GM12878 (cell line): ENCODE results near the gene SLC23A1. TPM values are rescaled to one million over a fixed set of nuclear protein-coding genes. Genes with fewer than 3 reads are reported as not detected.

ENCODE experiments used
- ATAC-seq: fragments of 200-7000 bp; cut with Tn5 transposase; 3 replicates; pipeline ENCODE4 v1.9.1; 2020; ENCODE audit warnings: mild to moderate bottlenecking, moderate library complexity
- BruUV-seq: library from RNA; stranded (reverse); fragments of 400-500 nt; replicated peaks from 2 replicates; lab custom pipeline; 2021; lab: Mats Ljungman, UMichigan
- CTCF ChIA-PET: fragments of 300-600 bp; sonication (Branson Sonifier 250); formaldehyde crosslinking; extraction: SDS; loops from one replicate; lab custom pipeline; 2021; ENCODE audit warnings: inconsistent platforms; lab: Yijun Ruan, JAX
- POLR2A ChIA-PET: fragments of 350-600 bp; formaldehyde crosslinking; extraction: SDS; loops from one replicate; lab custom pipeline; 2021; ENCODE audit warnings: inconsistent platforms; lab: Charles Lee
- RAD21 ChIA-PET: fragments of 300-600 bp; sonication (Branson Sonifier 250); formaldehyde crosslinking; loops from one replicate; lab custom pipeline; 2023; ENCODE audit warnings: antibody characterized with exemption; ENCODE audit not compliant: unreplicated experiment; lab: Charles Lee
- SMC1A ChIA-PET: fragments of 300-600 bp; sonication (Branson Sonifier 250); formaldehyde crosslinking; loops from one replicate; lab custom pipeline; 2023; ENCODE audit not compliant: unreplicated experiment, uncharacterized antibody; lab: Charles Lee
- DNase-seq: peaks from one replicate; pipeline ENCODE4 v3.0.0-alpha.2; 2011; ENCODE audit warnings: low read depth, low spot score
- FAIRE-seq: peaks from 3 replicates; lab custom pipeline; 2011; peaks lifted over from hg19 to GRCh38; lab: Jason Lieb, UNC
- H2AFZ ChIP-seq: 2 replicates; pipeline ENCODE4 v1.6.0; 2011; ENCODE audit warnings: low read depth, low read length, control low read depth; ENCODE audit not compliant: control insufficient read depth
- H3K27ac ChIP-seq: 2 replicates; pipeline ENCODE4 v1.5.1; 2011; ENCODE audit warnings: control low read depth; ENCODE audit not compliant: control insufficient read depth, insufficient read depth
- H3K27me3 ChIP-seq, 2 experiments: replicated peaks in 1 of 2; 2 replicates each; pipeline versions ENCODE4 v1.6.0 to v1.6.1; 2011; ENCODE audit warnings: low read length in 1 of 2; ENCODE audit not compliant: control insufficient read depth in 2 of 2, insufficient read depth in 2 of 2
- H3K36me3 ChIP-seq, 2 experiments: 2 replicates each; pipeline ENCODE4 v1.5.1; 2011; ENCODE audit warnings: low read length in 1 of 2; ENCODE audit not compliant: control insufficient read depth in 2 of 2, insufficient read depth in 2 of 2
- H3K4me1 ChIP-seq: 2 replicates; pipeline ENCODE4 v1.6.1; 2011; ENCODE audit warnings: mild to moderate bottlenecking, low read length, moderate library complexity, mixed read lengths; ENCODE audit not compliant: control insufficient read depth, insufficient read depth
- H3K4me2 ChIP-seq: 2 replicates; pipeline ENCODE4 v1.6.0; 2011; ENCODE audit warnings: control low read depth; ENCODE audit not compliant: control insufficient read depth, insufficient read depth
- H3K4me3 ChIP-seq: fragments of 200-600 bp; sonication (generic); 2 replicates; pipeline ENCODE4 v1.5.1; 2016
- H3K79me2 ChIP-seq: 2 replicates; pipeline ENCODE4 v1.6.0; 2011; ENCODE audit warnings: low read length; ENCODE audit not compliant: control insufficient read depth, insufficient read depth
- H3K9ac ChIP-seq: 2 replicates; pipeline ENCODE4 v1.8.0; 2011; ENCODE audit warnings: low read length, control low read depth, mixed read lengths; ENCODE audit not compliant: control insufficient read depth, insufficient read depth
- H3K9me3 ChIP-seq: replicated peaks from 3 replicates; pipeline ENCODE4 v1.5.1; 2011; ENCODE audit warnings: mild to moderate bottlenecking, low read length; ENCODE audit not compliant: control insufficient read depth, insufficient read depth
- H4K20me1 ChIP-seq: 2 replicates; pipeline ENCODE4 v1.6.0; 2011; ENCODE audit not compliant: control insufficient read depth, insufficient read depth
- HDGF ChIP-seq: fragments of 450-650 bp; IDR thresholded peaks from 2 replicates; pipeline ENCODE4 v1.6.1; 2016; ENCODE audit warnings: antibody characterized with exemption
- HSF1 ChIP-seq: fragments of 150-350 bp; IDR thresholded peaks from 2 replicates; pipeline ENCODE4 v1.6.1; 2014; ENCODE audit warnings: mild to moderate bottlenecking, low read depth, low read length
- KAT2A ChIP-seq: conservative IDR thresholded peaks from 2 replicates; pipeline ENCODE4 v1.6.1; 2011; ENCODE audit warnings: low read depth, low read length; ENCODE audit not compliant: control insufficient read depth
- MTA2 ChIP-seq: fragments of 450-650 bp; IDR thresholded peaks from 2 replicates; pipeline ENCODE4 v1.6.1; 2016; ENCODE audit warnings: low read depth, mild to moderate bottlenecking, moderate library complexity
- MYB ChIP-seq: fragments of 150-350 bp; IDR thresholded peaks from 2 replicates; pipeline ENCODE4 v1.6.1; 2014; ENCODE audit warnings: mild to moderate bottlenecking, low read depth, low read length, borderline replicate concordance
- NKRF ChIP-seq: fragments of 450-650 bp; conservative IDR thresholded peaks from 2 replicates; pipeline ENCODE4 v1.6.1; 2017; ENCODE audit warnings: mild to moderate bottlenecking, moderate library complexity
- PAX5 ChIP-seq: IDR thresholded peaks from 2 replicates; pipeline ENCODE4 v1.6.1; 2011; ENCODE audit warnings: low read depth, low read length, borderline replicate concordance
- RBBP5 ChIP-seq: fragments of 200-600 bp; sonication (generic); conservative IDR thresholded peaks from 2 replicates; pipeline ENCODE4 v1.6.1; 2016
- SREBF1 ChIP-seq: IDR thresholded peaks from 2 replicates; pipeline ENCODE4 v1.6.1; 2012; ENCODE audit warnings: mild to moderate bottlenecking, low read length
- ZBTB33 ChIP-seq: fragments of 450-650 bp; IDR thresholded peaks from 2 replicates; pipeline ENCODE4 v1.6.1; 2017; ENCODE audit warnings: mild to moderate bottlenecking
- ZNF217 ChIP-seq: fragments of 450-650 bp; IDR thresholded peaks from 2 replicates; pipeline ENCODE4 v1.6.1; 2017; ENCODE audit warnings: antibody characterized with exemption, mild to moderate bottlenecking
- WGBS: methylation state at CpG from one replicate; pipeline ENCODE4 v1.1.6; 2016; ENCODE audit warnings: low lambda C conversion rate; ENCODE audit not compliant: insufficient replicate concordance, insufficient coverage; ENCODE audit errors: missing lambda C conversion rate; 5-methylcytosine and 5-hydroxymethylcytosine counted together
- in situ Hi-C: fragments of 300-500 bp; cut with MboI; formaldehyde crosslinking; loops from 9 replicates; pipeline ENCODE4 v1.14.3; 2018; ENCODE audit warnings: mixed read lengths
- intact Hi-C: fragments of 100-400 bp; cut with micrococcal nuclease; formaldehyde crosslinking; loops from one replicate; pipeline ENCODE4 v1.14.2; 2022; ENCODE audit not compliant: unreplicated experiment
- polyA plus RNA-seq, 11 experiments: library from polyadenylated mRNA; depleted of rRNA in 4 of 11; unstranded in 6 of 11; stranded (reverse) in 5 of 11; fragments of >200 nt; fragmentation: Nextera tagmentation in 4 of 11; fragmentation: Illumina TruSeq in 1 of 11; extraction: Ambion mirVana in 4 of 11; extraction: Trizol in 1 of 11; gene quantifications; 1 replicate in 1 of 11; 2 replicates in 10 of 11; pipeline versions ENCODE4 v1.2.1 to v1.2.3, GENCODE V29; 2011 to 2016; ENCODE audit warnings: inconsistent platforms in 2 of 11, missing spikeins in 2 of 11, low read depth in 1 of 11
- total RNA-seq, 4 experiments: library from RNA; depleted of rRNA in 3 of 4; stranded (reverse); fragments of >200 nt in 3 of 4; fragmentation: Illumina TruSeq in 1 of 4; extraction: Trizol in 1 of 4; gene quantifications; 2 replicates each; pipeline versions ENCODE4 v1.2.1 to v1.2.3, GENCODE V29; 2013 to 2021

SLC23A1 gene
- total and polyA plus RNA-seq, 10 of the 15 experiments (the other 5 are each of a cell fraction or from before 2014, with no cell fraction given) = 0.35 to 4.7 (median 1.6) TPM

GRCh38 chr5:139417214-139417613, 34.1 kb upstream of the SLC23A1 start:
- H3K9ac ChIP-seq = no peak overlapping the region
- H3K9me3 ChIP-seq = no peaks in the 10 kb centered on the region
- H4K20me1 ChIP-seq = no peaks in the 10 kb centered on the region
- RAD21 ChIA-PET = interaction anchor here (1.4 to 9.2 kb wide), 3 partner anchors 96 to 166 kb away, joined by 4 to 241 read pairs (median 19); no protein-coding TSS in a partner anchor
- H3K36me3 ChIP-seq = peaks cover 0 to 3% of the 10 kb centered on the region in 2 experiments; a peak in 1 of 4 replicates
- H3K4me1 ChIP-seq = peaks cover 21% of the 10 kb centered on the region
- BruUV-seq = no TSS peak
- CTCF ChIA-PET = interaction anchor here (1.0 to 9.5 kb wide), 2 partner anchors 98 to 346 kb away, joined by 3 to 491 read pairs; no protein-coding TSS in a partner anchor
- H3K4me2 ChIP-seq = no peak overlapping the region
- H2AFZ ChIP-seq = no peak overlapping the region
- intact Hi-C loops (no loop called here), in situ Hi-C loops (no loop called here)
- no peak for FAIRE-seq
- no peak for ATAC-seq
- DNase-seq = no peak
- WGBS = 96% methylated on average over 4 of the region's 4 CpGs
- no peak overlapping the region for H3K4me3 ChIP-seq
- POLR2A ChIA-PET = interaction anchor here (0.7 to 3.4 kb wide), 3 partner anchors 10 to 21 kb away, joined by 3 to 14 read pairs (median 5); partner anchors contain the start of genes DNAJC18 and SPATA24
- no peaks in the 10 kb centered on the region for H3K79me2 ChIP-seq
- SMC1A ChIA-PET = interaction anchor here (0.9 to 4.4 kb wide), 5 partner anchors 8 to 98 kb away, joined by 3 to 105 read pairs (median 3); no protein-coding TSS in a partner anchor
- TF ChIP-seq MYB = no peak
- H3K27me3 ChIP-seq = no peaks in the 10 kb centered on the region
- no peak overlapping the region for H3K27ac ChIP-seq

GRCh38 chr5:139416651-139417050, 33.6 kb upstream of the SLC23A1 start:
- intact Hi-C loops (no loop called here), in situ Hi-C loops (no loop called here)
- Histone ChIP-seq H3K9ac (no peak overlapping the region), H3K36me3 (peaks cover 0 to 3% of the 10 kb centered on the region in 2 experiments; a peak in 1 of 4 replicates), H3K27ac (no peak overlapping the region), H3K4me2 (no peak overlapping the region), H3K27me3 (no peaks in the 10 kb centered on the region), H4K20me1 (no peaks in the 10 kb centered on the region), H3K79me2 (no peaks in the 10 kb centered on the region), H3K9me3 (no peaks in the 10 kb centered on the region), H2AFZ (no peak overlapping the region), H3K4me3 (no peak overlapping the region), H3K4me1 (peaks cover 21% of the 10 kb centered on the region)
- CTCF ChIA-PET = interaction anchor here (1.2 to 3.8 kb wide), 3 partner anchors 15 to 149 kb away, joined by 3 to 24 read pairs (median 3); no protein-coding TSS in a partner anchor
- WGBS = 97% methylated on average over 9 of the region's 9 CpGs
- no TSS peak for BruUV-seq
- SMC1A ChIA-PET = interaction anchor here (1.3 to 3.2 kb wide), 4 partner anchors 10 to 21 kb away, joined by 3 to 14 read pairs (median 6); partner anchors contain the start of gene SPATA24
- FAIRE-seq (no peak), DNase-seq (no peak), ATAC-seq (no peak)
- RAD21 ChIA-PET = interaction anchor here (0.5 to 3.6 kb wide), 3 partner anchors 8 to 96 kb away, joined by 4 to 19 read pairs (median 10); partner anchors contain the start of gene SPATA24
- POLR2A ChIA-PET = interaction anchor here (3.4 kb wide), 1 partner anchor 22 kb away, joined by 14 read pairs; the partner anchor contains the start of gene DNAJC18
- TF ChIP-seq ZNF217 = no peak
- no peak for TF ChIP-seq SREBF1
- no peak for TF ChIP-seq NKRF
- no peak for TF ChIP-seq RBBP5
- no peak for TF ChIP-seq PAX5
- no peak for TF ChIP-seq HSF1
- TF ChIP-seq ZBTB33 = no peak
- TF ChIP-seq MTA2 = no peak
- no peak for TF ChIP-seq KAT2A
- TF ChIP-seq HDGF = no peak
